ENCODE measurements around the gene HOXB6.

DNA sequence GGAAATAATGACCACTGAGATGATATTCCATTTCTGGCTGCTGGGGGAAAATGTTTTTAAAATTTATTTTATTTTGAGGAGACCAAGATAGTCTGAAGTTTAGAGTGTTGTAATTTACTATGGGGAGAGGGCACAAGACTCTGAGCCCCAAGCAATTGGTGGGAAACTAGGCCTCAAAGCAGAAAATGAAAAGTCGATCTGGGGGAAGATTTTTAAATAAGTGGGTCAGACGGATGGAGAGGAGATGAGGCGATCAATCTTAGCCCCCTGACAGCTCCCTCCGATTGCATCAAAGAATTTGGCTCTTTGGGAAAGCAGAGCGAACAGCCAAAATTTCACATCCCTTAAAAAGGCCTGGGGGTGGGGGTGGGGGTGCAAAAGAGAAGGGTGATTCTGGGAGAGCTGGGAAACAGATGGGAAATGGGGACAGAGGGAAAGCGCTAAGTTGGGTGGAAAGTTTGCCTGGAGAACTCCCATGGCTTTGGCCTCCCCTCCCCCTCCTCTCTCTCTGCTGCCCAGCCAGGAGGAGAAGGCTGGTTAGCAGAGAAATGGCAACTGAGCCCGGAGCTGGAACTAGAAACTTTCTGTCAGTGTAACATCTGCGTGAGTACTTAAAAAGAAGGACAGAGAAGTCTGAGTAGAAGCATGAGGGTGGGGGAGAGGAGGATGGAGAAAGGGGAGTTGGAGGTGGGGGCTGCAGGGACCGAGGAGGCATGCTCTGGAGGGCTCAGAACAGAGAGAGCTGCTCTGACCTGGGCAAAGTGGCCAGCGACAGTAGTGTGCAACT lies 58.5 kb downstream of the HOXB6 start:
- TF ChIP-seq, protein P1, sequence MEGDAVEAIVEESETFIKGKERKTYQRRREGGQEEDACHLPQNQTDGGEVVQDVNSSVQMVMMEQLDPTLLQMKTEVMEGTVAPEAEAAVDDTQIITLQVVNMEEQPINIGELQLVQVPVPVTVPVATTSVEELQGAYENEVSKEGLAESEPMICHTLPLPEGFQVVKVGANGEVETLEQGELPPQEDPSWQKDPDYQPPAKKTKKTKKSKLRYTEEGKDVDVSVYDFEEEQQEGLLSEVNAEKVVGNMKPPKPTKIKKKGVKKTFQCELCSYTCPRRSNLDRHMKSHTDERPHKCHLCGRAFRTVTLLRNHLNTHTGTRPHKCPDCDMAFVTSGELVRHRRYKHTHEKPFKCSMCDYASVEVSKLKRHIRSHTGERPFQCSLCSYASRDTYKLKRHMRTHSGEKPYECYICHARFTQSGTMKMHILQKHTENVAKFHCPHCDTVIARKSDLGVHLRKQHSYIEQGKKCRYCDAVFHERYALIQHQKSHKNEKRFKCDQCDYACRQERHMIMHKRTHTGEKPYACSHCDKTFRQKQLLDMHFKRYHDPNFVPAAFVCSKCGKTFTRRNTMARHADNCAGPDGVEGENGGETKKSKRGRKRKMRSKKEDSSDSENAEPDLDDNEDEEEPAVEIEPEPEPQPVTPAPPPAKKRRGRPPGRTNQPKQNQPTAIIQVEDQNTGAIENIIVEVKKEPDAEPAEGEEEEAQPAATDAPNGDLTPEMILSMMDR (conservative IDR thresholded peaks at IDR 0.05; ENCODE audit: low read length) = no peak
- no peak for TF ChIP-seq EZH2phosphoT487 (IDR thresholded peaks at IDR 0.05; ENCODE audit: borderline replicate concordance)

Data from Loucy (cell line).